Retinal pigment epithelial cell (primary cell): Measurements from ENCODE around the gene SERPINE2.

ENCODE experiments used
- DNase-seq: peaks from one replicate; pipeline ENCODE4 v3.0.0-alpha.2; 2010; ENCODE audit warnings: low read depth
- H3K4me3 ChIP-seq: 2 replicates; pipeline ENCODE4 v1.5.1; 2011; ENCODE audit warnings: mild to moderate bottlenecking, low read length, control low read depth, moderate library complexity
- TF ChIP-seq, protein P1 (sequence below): conservative IDR thresholded peaks from 2 replicates; pipeline ENCODE4 v1.5.1; 2011; ENCODE audit warnings: low read depth, low read length, control low read depth, inconsistent platforms

The SERPINE2 gene

GRCh38 chr2:223980397-223980735 is 58.7 kb downstream of the SERPINE2 start:
- H3K4me3 ChIP-seq = no peak overlapping the region
- no peak for DNase-seq
- TF ChIP-seq, protein P1, sequence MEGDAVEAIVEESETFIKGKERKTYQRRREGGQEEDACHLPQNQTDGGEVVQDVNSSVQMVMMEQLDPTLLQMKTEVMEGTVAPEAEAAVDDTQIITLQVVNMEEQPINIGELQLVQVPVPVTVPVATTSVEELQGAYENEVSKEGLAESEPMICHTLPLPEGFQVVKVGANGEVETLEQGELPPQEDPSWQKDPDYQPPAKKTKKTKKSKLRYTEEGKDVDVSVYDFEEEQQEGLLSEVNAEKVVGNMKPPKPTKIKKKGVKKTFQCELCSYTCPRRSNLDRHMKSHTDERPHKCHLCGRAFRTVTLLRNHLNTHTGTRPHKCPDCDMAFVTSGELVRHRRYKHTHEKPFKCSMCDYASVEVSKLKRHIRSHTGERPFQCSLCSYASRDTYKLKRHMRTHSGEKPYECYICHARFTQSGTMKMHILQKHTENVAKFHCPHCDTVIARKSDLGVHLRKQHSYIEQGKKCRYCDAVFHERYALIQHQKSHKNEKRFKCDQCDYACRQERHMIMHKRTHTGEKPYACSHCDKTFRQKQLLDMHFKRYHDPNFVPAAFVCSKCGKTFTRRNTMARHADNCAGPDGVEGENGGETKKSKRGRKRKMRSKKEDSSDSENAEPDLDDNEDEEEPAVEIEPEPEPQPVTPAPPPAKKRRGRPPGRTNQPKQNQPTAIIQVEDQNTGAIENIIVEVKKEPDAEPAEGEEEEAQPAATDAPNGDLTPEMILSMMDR = no peak

DNA sequence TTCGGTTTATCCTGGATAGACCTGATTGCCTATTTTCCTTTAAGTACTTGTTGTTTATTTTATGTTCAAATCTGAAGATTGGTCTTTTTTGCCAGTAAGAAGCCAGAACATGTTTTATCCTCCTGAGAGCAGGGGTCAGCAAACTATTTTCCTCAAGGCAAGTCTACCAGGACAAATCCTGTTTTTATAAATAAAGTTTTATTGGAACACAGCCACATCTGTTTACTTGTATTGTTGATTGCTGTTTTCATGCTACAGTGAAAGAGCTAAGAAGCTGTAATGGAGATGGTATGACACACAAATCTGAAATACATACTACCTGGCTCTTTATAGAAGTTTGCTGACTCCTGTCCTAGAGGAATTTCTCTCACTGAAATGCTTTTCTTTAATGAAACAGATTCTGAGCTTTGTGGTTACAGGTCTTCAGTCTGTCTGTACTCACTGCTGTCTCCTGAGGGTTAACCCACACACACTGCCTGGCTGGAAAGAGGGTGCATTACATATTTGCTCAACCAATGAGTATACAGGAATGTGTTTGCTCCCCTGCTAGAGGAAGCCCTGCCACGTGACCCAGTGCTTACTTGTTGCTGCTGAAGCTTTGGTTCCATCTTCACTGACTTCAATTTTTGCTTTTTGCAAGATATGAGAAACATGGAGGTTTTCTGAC is 59.2 kb downstream of the SERPINE2 start:
- TF ChIP-seq, protein P1 = no peak
- no peak overlapping the region for H3K4me3 ChIP-seq
- DNase-seq = no peak

- no peak overlapping the region for H3K4me3 ChIP-seq
- TF ChIP-seq, protein P1 = no peak
- DNase-seq = no peak
Observed at GRCh38 chr2:223978451-223978850, 60.6 kb downstream of the SERPINE2 start.

GRCh38 chr2:223976635-223977226 is 62.4 kb downstream of the SERPINE2 start:
- TF ChIP-seq, protein P1 = no peak

GRCh38 chr2:223973606-223974005 is 65.5 kb downstream of the SERPINE2 start:
- no peak for DNase-seq
- no peak overlapping the region for H3K4me3 ChIP-seq
- TF ChIP-seq, protein P1 = no peak

More at GRCh38 chr2:223976635-223977226, 62.4 kb downstream of the SERPINE2 start:
- no peak for DNase-seq
- H3K4me3 ChIP-seq = no peak overlapping the region

DNA sequence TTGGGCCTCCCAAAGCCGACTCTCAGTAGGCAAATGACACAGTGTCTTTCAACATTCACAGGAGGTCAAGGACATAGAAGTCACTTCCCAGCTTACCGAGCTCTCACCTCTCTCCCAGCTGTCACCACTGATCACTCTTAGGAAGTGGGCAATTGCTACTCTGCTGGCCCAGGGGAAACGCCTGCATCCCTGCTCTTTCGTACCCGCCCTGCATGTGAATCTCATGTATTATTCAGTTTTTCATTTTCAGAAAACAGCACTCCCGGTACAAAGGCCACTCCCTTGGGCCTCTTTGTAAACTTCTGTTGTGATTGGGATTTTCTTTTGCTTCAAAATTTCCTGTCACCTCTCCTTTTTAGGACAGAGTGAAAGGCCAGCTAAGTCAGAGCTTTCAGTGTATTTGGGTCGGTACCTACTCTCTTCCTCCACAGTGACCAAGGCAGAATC is 66.4 kb downstream of the SERPINE2 start:
- no peak overlapping the region for H3K4me3 ChIP-seq
- TF ChIP-seq, protein P1 = no peak
- DNase-seq = no peak

DNA sequence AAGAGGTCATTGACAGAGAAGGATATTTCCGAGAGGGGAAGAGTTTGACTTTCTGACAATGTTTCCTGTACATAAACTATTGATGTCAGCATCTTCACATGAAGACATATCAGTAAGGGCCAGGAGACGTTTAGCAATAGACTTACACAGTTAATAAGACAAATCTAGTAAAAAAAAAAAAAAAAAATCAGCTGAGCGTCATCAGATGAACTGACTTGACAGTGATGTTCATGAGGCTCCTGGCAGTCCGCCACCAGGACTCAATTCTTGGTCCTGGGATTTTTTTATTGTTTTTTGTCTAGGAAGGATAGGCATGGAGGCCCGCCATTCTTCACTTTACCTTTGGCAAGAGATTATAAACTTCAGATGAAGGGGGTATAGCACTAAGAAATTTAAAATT is 67.4 kb downstream of the SERPINE2 start:
- no peak overlapping the region for H3K4me3 ChIP-seq
- TF ChIP-seq, protein P1 = no peak
- DNase-seq = no peak
